Hypothalamus (tissue), 51 donors: ENCODE measurements around the gene FGFBP3.

ENCODE experiments used
- DNase-seq, 51 donors: peaks; one replicate each; lab custom pipeline; 2025; lab: John Stamatoyannopoulos, UW

FGFBP3 gene

GRCh38 chr10:91860885-91861284, 48.4 kb downstream of the FGFBP3 start:
- no peak for DNase-seq

- no peak for DNase-seq
Measured at GRCh38 chr10:91856637-91857036, 52.6 kb downstream of the FGFBP3 start.
